Measurements from ENCODE around the gene PRKAA1.

The PRKAA1 gene

DNA sequence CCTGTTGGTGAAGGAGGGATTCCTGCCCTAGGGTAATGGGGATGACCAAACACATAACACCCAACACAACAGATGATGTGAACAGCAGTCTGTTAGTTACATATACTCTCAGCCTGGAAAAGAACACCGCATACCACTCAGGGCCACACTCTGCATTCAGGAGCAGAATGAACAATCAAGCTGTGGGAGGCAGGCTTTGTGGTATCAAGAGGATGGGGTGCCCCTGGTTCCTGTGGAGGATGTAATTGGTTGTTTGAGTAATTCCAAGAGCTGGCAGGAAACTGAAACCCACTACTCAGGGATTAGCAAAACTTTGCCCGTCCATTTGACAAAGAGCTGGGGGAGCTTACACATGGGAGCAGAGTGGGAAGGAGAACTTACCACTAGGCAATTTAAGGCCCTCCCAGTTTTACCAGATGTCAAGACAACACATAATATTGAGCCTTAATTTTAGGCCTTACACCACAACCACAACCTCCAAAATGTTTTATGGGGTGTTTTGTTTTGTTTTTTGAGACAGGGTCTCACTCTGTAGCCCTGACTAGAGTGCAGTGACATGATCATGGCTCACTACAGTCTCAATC is 15.6 kb upstream of the PRKAA1 start:
- no peak overlapping the region for H3K18ac ChIP-seq (ENCODE audit: low read length)
- peaks cover 0 to 8% of the 10 kb centered on the region in 2 donors for H3K4me1 ChIP-seq (ENCODE audit: control insufficient read depth in 2 of 2, insufficient read depth in 1 of 2, low read depth in 1 of 2, low read length in 2 of 2)
- no peak overlapping the region for H3K23ac ChIP-seq (ENCODE audit: low read depth, low read length, poor library complexity)
- no peak overlapping the region for H3K4me2 ChIP-seq (ENCODE audit: insufficient read depth, low read length, poor library complexity, severe bottlenecking)
- H3K36me3 ChIP-seq (replicated peaks in 1 of 2; ENCODE audit: control insufficient read depth in 2 of 2, insufficient read depth in 2 of 2, low read length in 2 of 2) = no peaks in the 10 kb centered on the region
- no peak overlapping the region for H4K91ac ChIP-seq (ENCODE audit: low read depth, low read length, poor library complexity)
- H3K9ac ChIP-seq (ENCODE audit: low read depth, low read length, poor library complexity) = no peak overlapping the region
- no peak overlapping the region for H4K8ac ChIP-seq (ENCODE audit: low read depth, low read length)
- no peak overlapping the region for H3K4me3 ChIP-seq (ENCODE audit: low read length in 2 of 2)
- no peaks in the 10 kb centered on the region for H3K9me3 ChIP-seq (replicated peaks in 1 of 2; ENCODE audit: control insufficient read depth in 2 of 2, insufficient read depth in 1 of 2, low read depth in 1 of 2, low read length in 2 of 2)
- peak overlapping the region; percentile 58 for H2AFZ ChIP-seq (ENCODE audit: low read length)
- no peak overlapping the region for H3K27ac ChIP-seq (replicated peaks; ENCODE audit: low read length)
- no peak for DNase-seq (ENCODE audit: low spot score)
- no peaks in the 10 kb centered on the region for H3K27me3 ChIP-seq (ENCODE audit: control insufficient read depth in 3 of 3, insufficient read depth in 3 of 3, low read depth in 1 of 3, low read length in 3 of 3)
- H2AK5ac ChIP-seq (ENCODE audit: low read depth, low read length) = no peak overlapping the region
- H2BK15ac ChIP-seq (ENCODE audit: low read length) = peak overlapping the region; percentile 37
- H3K4ac ChIP-seq (ENCODE audit: low read length) = peak overlapping the region; percentile 11
- WGBS, 2 donors (ENCODE audit: extremely low coverage in 2 of 2, insufficient read length in 2 of 2, insufficient replicate concordance in 1 of 2) = no CpG with 5 or more reads among the region's 2 CpGs
- no peaks in the 10 kb centered on the region for H3K79me1 ChIP-seq (ENCODE audit: low read depth, low read length)
- H3K14ac ChIP-seq (ENCODE audit: low read length) = peak overlapping the region; percentile 56
- peak overlapping the region; percentile 22 for H2BK12ac ChIP-seq (ENCODE audit: low read length)
- H2BK5ac ChIP-seq (ENCODE audit: low read length) = no peak overlapping the region
- no peak overlapping the region for H2BK120ac ChIP-seq (ENCODE audit: low read depth, low read length)

DNA sequence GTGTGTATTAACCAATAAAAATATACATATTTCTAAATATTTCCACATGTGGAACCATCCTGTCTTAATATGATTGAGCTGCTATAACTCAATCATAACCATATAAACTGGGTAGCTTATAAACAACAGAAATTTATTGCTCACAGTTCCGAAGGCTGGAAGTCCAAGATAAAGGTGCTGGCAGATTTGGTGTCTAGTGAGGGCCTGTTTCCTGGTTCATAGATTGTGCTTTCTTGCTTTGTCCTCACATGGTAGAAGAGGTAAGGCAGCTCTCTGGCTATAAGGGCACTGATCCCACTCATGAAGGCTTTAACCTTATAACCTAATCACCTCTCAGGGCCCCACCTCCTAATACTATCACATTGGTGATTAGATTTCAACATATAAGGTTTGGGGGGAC is 14.0 kb upstream of the PRKAA1 start:
- WGBS, 2 donors (ENCODE audit: extremely low coverage in 2 of 2, insufficient read length in 2 of 2, insufficient replicate concordance in 1 of 2) = no CpG with 5 or more reads among the region's 1 CpG
- Histone ChIP-seq H3K9me3 (replicated peaks in 1 of 2; ENCODE audit: control insufficient read depth in 2 of 2, insufficient read depth in 1 of 2, low read depth in 1 of 2, low read length in 2 of 2) (no peaks in the 10 kb centered on the region), H4K91ac (ENCODE audit: low read depth, low read length, poor library complexity) (no peak overlapping the region), H3K14ac (ENCODE audit: low read length) (no peak overlapping the region), H3K79me1 (ENCODE audit: low read depth, low read length) (no peaks in the 10 kb centered on the region), H3K36me3 (replicated peaks in 1 of 2; ENCODE audit: control insufficient read depth in 2 of 2, insufficient read depth in 2 of 2, low read length in 2 of 2) (no peaks in the 10 kb centered on the region), H3K4ac (ENCODE audit: low read length) (no peak overlapping the region), H2BK12ac (ENCODE audit: low read length) (no peak overlapping the region), H2AK5ac (ENCODE audit: low read depth, low read length) (no peak overlapping the region), H2BK15ac (ENCODE audit: low read length) (no peak overlapping the region), H3K23ac (ENCODE audit: low read depth, low read length, poor library complexity) (no peak overlapping the region), H3K18ac (ENCODE audit: low read length) (no peak overlapping the region), H2AFZ (ENCODE audit: low read length) (no peak overlapping the region), H3K4me3 (ENCODE audit: low read length in 2 of 2) (no peak overlapping the region), H3K4me1 (ENCODE audit: control insufficient read depth in 2 of 2, insufficient read depth in 1 of 2, low read depth in 1 of 2, low read length in 2 of 2) (peaks cover 0 to 8% of the 10 kb centered on the region in 2 donors), H3K27me3 (ENCODE audit: control insufficient read depth in 3 of 3, insufficient read depth in 3 of 3, low read depth in 1 of 3, low read length in 3 of 3) (no peaks in the 10 kb centered on the region), H3K27ac (replicated peaks; ENCODE audit: low read length) (no peak overlapping the region), H4K8ac (ENCODE audit: low read depth, low read length) (no peak overlapping the region), H3K9ac (ENCODE audit: low read depth, low read length, poor library complexity) (no peak overlapping the region), H2BK5ac (ENCODE audit: low read length) (no peak overlapping the region), H2BK120ac (ENCODE audit: low read depth, low read length) (no peak overlapping the region), H3K4me2 (ENCODE audit: insufficient read depth, low read length, poor library complexity, severe bottlenecking) (no peak overlapping the region)
- DNase-seq (ENCODE audit: low spot score) = no peak

DNA sequence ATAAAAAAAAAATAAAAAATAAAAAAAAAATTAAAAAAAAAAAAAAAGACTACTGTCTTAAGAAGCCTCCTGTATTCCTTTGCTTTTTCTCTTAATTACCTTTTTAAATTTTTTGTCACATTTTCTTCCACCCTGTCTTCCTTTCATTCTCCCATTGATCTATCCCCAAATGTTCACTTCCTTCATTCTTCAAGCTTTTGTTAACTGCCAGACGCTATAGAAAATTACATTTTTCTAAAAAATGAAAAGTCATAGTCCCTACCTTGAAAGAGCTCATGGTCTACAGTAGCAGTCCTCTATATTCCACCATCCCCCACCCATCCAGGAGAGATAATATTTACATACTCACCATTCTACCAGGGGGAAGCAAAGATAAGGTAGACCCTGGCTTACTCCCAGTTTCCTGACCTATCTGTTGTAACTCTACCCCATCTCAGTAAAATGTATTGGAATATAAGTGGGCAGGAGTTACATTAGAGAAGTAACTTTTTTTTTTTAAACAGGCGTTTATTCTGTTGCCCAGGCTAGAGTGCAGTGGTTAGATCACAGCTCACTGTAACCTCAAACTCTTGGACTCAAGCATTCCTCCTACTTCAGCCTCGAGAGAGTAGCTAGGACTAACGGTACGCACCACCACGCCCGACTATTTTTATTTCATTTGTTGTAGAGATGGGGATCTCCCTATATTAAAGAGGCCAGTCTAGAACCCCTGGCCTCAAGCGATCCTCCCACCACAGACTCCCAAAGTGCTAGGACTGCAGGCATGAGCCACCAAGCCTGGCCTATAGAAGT is 3.8 kb upstream of the PRKAA1 start:
- H3K4ac ChIP-seq (ENCODE audit: low read length) = no peak overlapping the region
- H3K4me1 ChIP-seq (ENCODE audit: control insufficient read depth in 2 of 2, insufficient read depth in 1 of 2, low read depth in 1 of 2, low read length in 2 of 2) = peaks cover 3% of the 10 kb centered on the region in 2 donors
- no peak overlapping the region for H2BK5ac ChIP-seq (ENCODE audit: low read length)
- no peak overlapping the region for H3K23ac ChIP-seq (ENCODE audit: low read depth, low read length, poor library complexity)
- H3K9me3 ChIP-seq (replicated peaks in 1 of 2; ENCODE audit: control insufficient read depth in 2 of 2, insufficient read depth in 1 of 2, low read depth in 1 of 2, low read length in 2 of 2) = no peaks in the 10 kb centered on the region
- no peak overlapping the region for H2BK12ac ChIP-seq (ENCODE audit: low read length)
- no peak overlapping the region for H3K14ac ChIP-seq (ENCODE audit: low read length)
- H3K27me3 ChIP-seq (ENCODE audit: control insufficient read depth in 3 of 3, insufficient read depth in 3 of 3, low read depth in 1 of 3, low read length in 3 of 3) = no peaks in the 10 kb centered on the region
- WGBS, 2 donors (ENCODE audit: extremely low coverage in 2 of 2, insufficient read length in 2 of 2, insufficient replicate concordance in 1 of 2) = no CpG with 5 or more reads among the region's 8 CpGs
- H3K4me2 ChIP-seq (ENCODE audit: insufficient read depth, low read length, poor library complexity, severe bottlenecking) = no peak overlapping the region
- no peak overlapping the region for H3K4me3 ChIP-seq (ENCODE audit: low read length in 2 of 2)
- no peak overlapping the region for H2BK15ac ChIP-seq (ENCODE audit: low read length)
- H2AK5ac ChIP-seq (ENCODE audit: low read depth, low read length) = no peak overlapping the region
- peak overlapping the region; percentile 65 for H4K8ac ChIP-seq (ENCODE audit: low read depth, low read length)
- H3K36me3 ChIP-seq (replicated peaks in 1 of 2; ENCODE audit: control insufficient read depth in 2 of 2, insufficient read depth in 2 of 2, low read length in 2 of 2) = no peaks in the 10 kb centered on the region
- no peak overlapping the region for H3K27ac ChIP-seq (replicated peaks; ENCODE audit: low read length)
- H2AFZ ChIP-seq (ENCODE audit: low read length) = no peak overlapping the region
- H3K79me1 ChIP-seq (ENCODE audit: low read depth, low read length) = peaks cover 2% of the 10 kb centered on the region
- no peak overlapping the region for H4K91ac ChIP-seq (ENCODE audit: low read depth, low read length, poor library complexity)
- no peak overlapping the region for H3K9ac ChIP-seq (ENCODE audit: low read depth, low read length, poor library complexity)
- DNase-seq (ENCODE audit: low spot score) = no peak
- H2BK120ac ChIP-seq (ENCODE audit: low read depth, low read length) = no peak overlapping the region
- H3K18ac ChIP-seq (ENCODE audit: low read length) = no peak overlapping the region

DNA sequence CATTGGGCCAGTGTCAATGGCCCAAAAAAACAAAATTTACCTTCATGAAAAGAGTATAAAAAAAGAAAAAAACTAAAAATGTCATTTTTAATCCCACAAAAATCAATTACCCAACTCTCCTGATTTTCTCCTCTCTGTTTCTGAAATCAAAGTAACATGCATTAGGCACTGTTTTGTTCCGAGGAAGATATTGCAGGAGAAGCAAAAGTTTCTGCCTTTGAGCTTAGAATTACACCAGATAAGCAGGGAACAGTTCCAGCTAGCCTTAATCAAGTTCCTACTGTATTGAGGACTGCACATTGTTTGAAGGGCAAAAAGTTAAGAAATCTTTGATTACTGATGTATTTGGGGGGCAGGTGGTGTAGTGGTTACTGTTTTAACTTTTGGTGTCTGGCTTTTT is 1.1 kb upstream of the PRKAA1 start:
- Histone ChIP-seq H3K23ac (ENCODE audit: low read depth, low read length, poor library complexity) (no peak overlapping the region), H3K4ac (ENCODE audit: low read length) (no peak overlapping the region), H3K9me3 (replicated peaks in 1 of 2; ENCODE audit: control insufficient read depth in 2 of 2, insufficient read depth in 1 of 2, low read depth in 1 of 2, low read length in 2 of 2) (no peaks in the 10 kb centered on the region), H3K27ac (replicated peaks; ENCODE audit: low read length) (no peak overlapping the region), H3K36me3 (replicated peaks in 1 of 2; ENCODE audit: control insufficient read depth in 2 of 2, insufficient read depth in 2 of 2, low read length in 2 of 2) (peaks cover 0 to 14% of the 10 kb centered on the region in 2 donors), H3K79me1 (ENCODE audit: low read depth, low read length) (peaks cover 4% of the 10 kb centered on the region), H3K9ac (ENCODE audit: low read depth, low read length, poor library complexity) (no peak overlapping the region), H2BK120ac (ENCODE audit: low read depth, low read length) (no peak overlapping the region), H3K4me3 (ENCODE audit: low read length in 2 of 2) (peak overlapping the region in 1 of 2 donors; percentile 99), H2AFZ (ENCODE audit: low read length) (peak overlapping the region; percentile 93), H3K14ac (ENCODE audit: low read length) (no peak overlapping the region), H2BK5ac (ENCODE audit: low read length) (no peak overlapping the region), H4K91ac (ENCODE audit: low read depth, low read length, poor library complexity) (no peak overlapping the region), H3K4me1 (ENCODE audit: control insufficient read depth in 2 of 2, insufficient read depth in 1 of 2, low read depth in 1 of 2, low read length in 2 of 2) (peaks cover 5% of the 10 kb centered on the region in 2 donors), H2BK12ac (ENCODE audit: low read length) (no peak overlapping the region), H2AK5ac (ENCODE audit: low read depth, low read length) (no peak overlapping the region), H3K27me3 (ENCODE audit: control insufficient read depth in 3 of 3, insufficient read depth in 3 of 3, low read depth in 1 of 3, low read length in 3 of 3) (no peaks in the 10 kb centered on the region), H4K8ac (ENCODE audit: low read depth, low read length) (no peak overlapping the region), H3K4me2 (ENCODE audit: insufficient read depth, low read length, poor library complexity, severe bottlenecking) (no peak overlapping the region), H2BK15ac (ENCODE audit: low read length) (no peak overlapping the region), H3K18ac (ENCODE audit: low read length) (no peak overlapping the region)
- WGBS, 2 donors (ENCODE audit: extremely low coverage in 2 of 2, insufficient read length in 2 of 2, insufficient replicate concordance in 1 of 2) = no CpG with 5 or more reads among the region's 1 CpG
- no peak for DNase-seq (ENCODE audit: low spot score)

Measured in neuronal stem cell (in vitro differentiated cells).